ENCODE data around the gene HPSE2. TPM values are rescaled to one million over a fixed set of nuclear protein-coding genes. Genes with fewer than 3 reads are reported as not detected.

HPSE2 gene
- total RNA-seq, 1 experiment from 2014 or later = 0.20 TPM

- peaks cover 8 to 18% of the 10 kb centered on the region in 2 experiments for H3K4me1 Mint-ChIP-seq
- no peaks in the 10 kb centered on the region for H3K27me3 ChIP-seq (ENCODE audit: insufficient read depth, low read length)
- H3K27ac Mint-ChIP-seq = no peak overlapping the region
- no peaks in the 10 kb centered on the region for H3K23me2 ChIP-seq (ENCODE audit: insufficient read length, low read depth, low read length, poor library complexity, severe bottlenecking)
- H3K9ac ChIP-seq (ENCODE audit: extremely low read depth, insufficient read length, low read length) = no peak overlapping the region
- no peak for DNase-seq
- no peak overlapping the region for H2BK20ac ChIP-seq (ENCODE audit: low read depth, low read length, poor library complexity, severe bottlenecking)
- no peak overlapping the region for H3K14ac ChIP-seq (ENCODE audit: insufficient read depth, low read length)
- no CpG with 5 or more reads among the region's 1 CpG for WGBS (ENCODE audit: extremely low coverage, insufficient read length, low lambda C conversion rate)
- no peaks in the 10 kb centered on the region for H4K20me1 ChIP-seq (ENCODE audit: control insufficient read depth, insufficient read depth, insufficient read length)
- no peaks in the 10 kb centered on the region for H3K79me1 ChIP-seq (ENCODE audit: insufficient read depth, low read depth, low read length, poor library complexity, severe bottlenecking)
- no peak overlapping the region for H3K18ac ChIP-seq (ENCODE audit: insufficient read length, low read depth, low read length)
- no peak overlapping the region for H2AFZ ChIP-seq (ENCODE audit: low read length)
- H4K8ac ChIP-seq (replicated peaks; ENCODE audit: insufficient read length, low read depth, low read length) = no peak overlapping the region
- no peak overlapping the region for H2BK120ac ChIP-seq (ENCODE audit: low read depth, low read length, poor library complexity, severe bottlenecking)
- H3K9me3 ChIP-seq (ENCODE audit: control insufficient read depth, low read depth, low read length) = no peaks in the 10 kb centered on the region
- H3K4me3 Mint-ChIP-seq = no peak overlapping the region
- H3K4ac ChIP-seq (ENCODE audit: low read depth, low read length) = no peak overlapping the region
- no peak overlapping the region for H4K91ac ChIP-seq (ENCODE audit: insufficient read length, low read depth, low read length)
- H3K36me3 Mint-ChIP-seq (ENCODE audit: insufficient read depth in 1 of 3, low read depth in 3 of 3) = peaks cover 15 to 51% (median 40%) of the 10 kb centered on the region in 3 experiments
- no peak overlapping the region for H2BK12ac ChIP-seq (ENCODE audit: insufficient read length, low read depth, low read length)
- no peak overlapping the region for H2BK5ac ChIP-seq (ENCODE audit: insufficient read length, low read length)
- H3K27me3 Mint-ChIP-seq (ENCODE audit: low read depth) = peaks cover 3% of the 10 kb centered on the region
- H2AK5ac ChIP-seq (ENCODE audit: insufficient read length, low read length) = no peak overlapping the region
- peaks cover 46 to 62% of the 10 kb centered on the region in 2 experiments for H3K9me3 Mint-ChIP-seq
- no peak overlapping the region for H3K23ac ChIP-seq (ENCODE audit: insufficient read length, low read depth, low read length)
- no peak overlapping the region for H4K5ac ChIP-seq (ENCODE audit: insufficient read length, low read depth, low read length)
- no peak overlapping the region for H3K27ac ChIP-seq (ENCODE audit: insufficient read length, low read depth, low read length)
- H3T11ph ChIP-seq (ENCODE audit: low read length) = no peak overlapping the region
- H3K79me2 ChIP-seq (ENCODE audit: insufficient read depth, low read length) = no peaks in the 10 kb centered on the region
- no peak overlapping the region for H2BK15ac ChIP-seq (ENCODE audit: low read depth, low read length)
- H3K4me2 ChIP-seq (ENCODE audit: insufficient read depth, insufficient read length, low read length) = no peak overlapping the region
- TF ChIP-seq CTCF (conservative IDR thresholded peaks at IDR 0.05) = no peak
- no peak overlapping the region for H3K56ac ChIP-seq (ENCODE audit: insufficient read length, low read depth, low read length)
- no peaks in the 10 kb centered on the region for H3K4me1 ChIP-seq (ENCODE audit: insufficient read depth, low read length)
Measured at GRCh38 chr10:98667081-98667480, 568.6 kb downstream of the HPSE2 start.
